SK-N-SH treated with all-trans-retinoic acid at 6 μM for 48 hours (cell line): ENCODE data around the gene HOXC9.

Source experiments
- OSR1 ChIP-seq: fragments of 250-450 bp; sonication (Bioruptor Pico); IDR thresholded peaks from 2 replicates; pipeline ENCODE4 v1.8.0; 2022; ENCODE audit warnings: moderate library complexity, mild to moderate bottlenecking, inconsistent platforms
- TOX ChIP-seq: fragments of 250-450 bp; sonication (Bioruptor Pico); IDR thresholded peaks from 2 replicates; pipeline ENCODE4 v1.8.0; 2021; ENCODE audit warnings: mild to moderate bottlenecking, moderate library complexity, borderline replicate concordance
- TF ChIP-seq, protein P1 (sequence below): fragments of 250-450 bp; sonication (Bioruptor Pico); IDR thresholded peaks from 2 replicates; pipeline ENCODE4 v1.8.0; 2020; ENCODE audit warnings: mild to moderate bottlenecking, moderate library complexity, borderline replicate concordance
- TF ChIP-seq, protein P2 (sequence below): fragments of 250-450 bp; sonication (Bioruptor Pico); IDR thresholded peaks from 2 replicates; pipeline ENCODE4 v1.8.0; 2021; ENCODE audit warnings: low read depth, mild to moderate bottlenecking, moderate library complexity, borderline replicate concordance

DNA sequence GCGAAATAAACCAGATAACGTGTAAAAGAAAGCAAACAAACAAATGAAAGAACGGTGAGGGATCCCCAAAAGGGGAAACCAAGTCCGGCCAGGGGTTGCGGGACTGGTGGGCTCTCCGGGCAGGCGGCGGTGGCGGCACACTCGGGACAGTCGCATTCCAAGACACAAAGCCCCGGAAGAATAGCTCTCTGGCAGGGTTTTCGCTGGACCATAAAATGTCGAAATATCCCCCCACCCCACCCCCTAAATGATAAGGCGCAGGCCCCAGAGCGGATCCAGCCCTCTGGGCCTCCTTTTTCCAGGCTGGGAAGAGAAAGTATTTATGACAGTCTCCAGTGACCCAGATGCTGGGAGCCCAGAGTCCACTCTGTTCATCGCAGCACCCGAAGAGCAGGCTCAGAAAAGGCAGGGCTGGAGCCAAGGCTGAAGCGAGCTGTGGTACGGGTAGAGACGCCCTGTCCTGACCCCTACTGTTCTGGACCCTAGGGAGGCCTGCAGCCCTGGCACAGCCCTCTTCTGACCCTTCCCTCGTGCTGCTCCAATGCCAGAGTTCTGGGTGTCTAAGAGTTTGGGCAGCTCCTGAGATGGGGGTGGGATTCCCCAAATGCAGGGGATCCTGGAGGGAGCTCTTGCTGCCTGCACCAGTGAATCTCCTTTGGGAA, 6.7 kb downstream of the HOXC9 start:
- TF ChIP-seq, protein P1, sequence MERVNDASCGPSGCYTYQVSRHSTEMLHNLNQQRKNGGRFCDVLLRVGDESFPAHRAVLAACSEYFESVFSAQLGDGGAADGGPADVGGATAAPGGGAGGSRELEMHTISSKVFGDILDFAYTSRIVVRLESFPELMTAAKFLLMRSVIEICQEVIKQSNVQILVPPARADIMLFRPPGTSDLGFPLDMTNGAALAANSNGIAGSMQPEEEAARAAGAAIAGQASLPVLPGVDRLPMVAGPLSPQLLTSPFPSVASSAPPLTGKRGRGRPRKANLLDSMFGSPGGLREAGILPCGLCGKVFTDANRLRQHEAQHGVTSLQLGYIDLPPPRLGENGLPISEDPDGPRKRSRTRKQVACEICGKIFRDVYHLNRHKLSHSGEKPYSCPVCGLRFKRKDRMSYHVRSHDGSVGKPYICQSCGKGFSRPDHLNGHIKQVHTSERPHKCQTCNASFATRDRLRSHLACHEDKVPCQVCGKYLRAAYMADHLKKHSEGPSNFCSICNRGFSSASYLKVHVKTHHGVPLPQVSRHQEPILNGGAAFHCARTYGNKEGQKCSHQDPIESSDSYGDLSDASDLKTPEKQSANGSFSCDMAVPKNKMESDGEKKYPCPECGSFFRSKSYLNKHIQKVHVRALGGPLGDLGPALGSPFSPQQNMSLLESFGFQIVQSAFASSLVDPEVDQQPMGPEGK (CRISPR knock-in tag): no peak
- TF ChIP-seq TOX (CRISPR knock-in tag) (no peak), OSR1 (no peak)
- TF ChIP-seq, protein P2, sequence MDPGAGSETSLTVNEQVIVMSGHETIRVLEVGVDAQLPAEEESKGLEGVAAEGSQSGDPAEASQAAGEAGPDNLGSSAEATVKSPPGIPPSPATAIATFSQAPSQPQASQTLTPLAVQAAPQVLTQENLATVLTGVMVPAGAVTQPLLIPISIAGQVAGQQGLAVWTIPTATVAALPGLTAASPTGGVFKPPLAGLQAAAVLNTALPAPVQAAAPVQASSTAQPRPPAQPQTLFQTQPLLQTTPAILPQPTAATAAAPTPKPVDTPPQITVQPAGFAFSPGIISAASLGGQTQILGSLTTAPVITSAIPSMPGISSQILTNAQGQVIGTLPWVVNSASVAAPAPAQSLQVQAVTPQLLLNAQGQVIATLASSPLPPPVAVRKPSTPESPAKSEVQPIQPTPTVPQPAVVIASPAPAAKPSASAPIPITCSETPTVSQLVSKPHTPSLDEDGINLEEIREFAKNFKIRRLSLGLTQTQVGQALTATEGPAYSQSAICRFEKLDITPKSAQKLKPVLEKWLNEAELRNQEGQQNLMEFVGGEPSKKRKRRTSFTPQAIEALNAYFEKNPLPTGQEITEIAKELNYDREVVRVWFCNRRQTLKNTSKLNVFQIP (CRISPR knock-in tag): no peak
